ENCODE results near the gene MAFB.

The MAFB gene

GRCh38 chr20:40641809-40642208 is 47.2 kb downstream of the MAFB start:
- Histone ChIP-seq H3K27ac (ENCODE audit: low read depth, low read length, severe bottlenecking) (no peak overlapping the region), H3K36me3 (ENCODE audit: control insufficient read depth, insufficient read depth, low read length) (no peaks in the 10 kb centered on the region), H3K4me3 (ENCODE audit: extremely low read depth, insufficient read depth, low read length, poor library complexity, severe bottlenecking) (no peak overlapping the region), H3K4me1 (ENCODE audit: control insufficient read depth, insufficient read depth, low read length, poor library complexity, severe bottlenecking) (peaks cover 14% of the 10 kb centered on the region), H3K9me3 (ENCODE audit: control insufficient read depth, low read length) (no peaks in the 10 kb centered on the region)
- WGBS, 2 experiments (ENCODE audit: insufficient coverage in 2 of 2), result 79 to 81% methylated on average over 4 of the region's 4 CpGs

DNA sequence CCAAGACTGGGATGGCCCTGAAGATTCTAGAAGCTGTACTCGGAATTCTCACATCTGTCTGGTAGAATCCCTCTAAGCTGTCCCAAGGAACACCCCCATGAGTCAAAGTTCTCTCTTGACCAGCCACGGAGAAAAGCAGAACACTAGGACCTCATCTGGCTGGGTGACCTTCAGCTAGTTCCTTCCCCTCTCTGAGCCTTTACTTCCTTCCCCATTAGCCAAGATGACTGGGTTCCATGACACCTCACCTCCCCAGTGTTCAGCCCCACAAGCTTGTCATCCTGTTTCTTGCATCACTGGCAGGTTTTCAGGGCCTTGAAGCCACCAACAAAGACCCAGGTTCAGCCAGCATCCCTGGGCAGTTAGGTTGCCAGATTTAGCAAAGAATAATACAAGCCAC is 47.8 kb downstream of the MAFB start:
- H3K27ac ChIP-seq (ENCODE audit: low read depth, low read length, severe bottlenecking), result no peak overlapping the region
- WGBS, 2 experiments (ENCODE audit: insufficient coverage in 2 of 2), result 61 to 100% methylated on average over 1 to 2 of the region's 2 CpGs
- H3K9me3 ChIP-seq (ENCODE audit: control insufficient read depth, low read length), result no peaks in the 10 kb centered on the region
- no peak overlapping the region for H3K4me3 ChIP-seq (ENCODE audit: extremely low read depth, insufficient read depth, low read length, poor library complexity, severe bottlenecking)
- H3K36me3 ChIP-seq (ENCODE audit: control insufficient read depth, insufficient read depth, low read length), result no peaks in the 10 kb centered on the region
- H3K4me1 ChIP-seq (ENCODE audit: control insufficient read depth, insufficient read depth, low read length, poor library complexity, severe bottlenecking), result peaks cover 8% of the 10 kb centered on the region

DNA sequence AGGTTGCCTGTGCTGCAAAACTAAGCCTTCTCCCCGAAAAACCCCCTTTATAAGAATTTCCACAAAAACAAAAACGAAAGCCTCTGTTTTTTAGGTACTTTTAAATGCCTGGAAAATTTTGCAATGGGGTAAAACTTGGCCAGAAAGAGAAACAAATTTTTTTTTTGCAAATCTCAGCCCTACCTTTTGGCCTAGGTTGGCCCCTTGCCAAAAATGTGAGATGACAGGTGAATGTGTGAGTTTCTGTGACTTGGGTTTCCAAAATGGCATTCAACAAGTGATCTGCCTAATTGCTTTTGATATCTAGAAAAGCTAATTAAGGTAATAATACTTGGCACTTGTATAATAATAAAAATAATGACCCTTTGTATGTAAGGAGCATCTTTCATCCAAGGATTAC is 48.4 kb downstream of the MAFB start:
- Histone ChIP-seq H3K4me1 (ENCODE audit: control insufficient read depth, insufficient read depth, low read length, poor library complexity, severe bottlenecking) (peaks cover 5% of the 10 kb centered on the region), H3K4me3 (ENCODE audit: extremely low read depth, insufficient read depth, low read length, poor library complexity, severe bottlenecking) (no peak overlapping the region), H3K9me3 (ENCODE audit: control insufficient read depth, low read length) (no peaks in the 10 kb centered on the region), H3K27ac (ENCODE audit: low read depth, low read length, severe bottlenecking) (no peak overlapping the region), H3K36me3 (ENCODE audit: control insufficient read depth, insufficient read depth, low read length) (no peaks in the 10 kb centered on the region)
- 80 to 100% methylated on average over 1 of the region's 2 CpGs for WGBS, 2 experiments (ENCODE audit: insufficient coverage in 2 of 2)

DNA sequence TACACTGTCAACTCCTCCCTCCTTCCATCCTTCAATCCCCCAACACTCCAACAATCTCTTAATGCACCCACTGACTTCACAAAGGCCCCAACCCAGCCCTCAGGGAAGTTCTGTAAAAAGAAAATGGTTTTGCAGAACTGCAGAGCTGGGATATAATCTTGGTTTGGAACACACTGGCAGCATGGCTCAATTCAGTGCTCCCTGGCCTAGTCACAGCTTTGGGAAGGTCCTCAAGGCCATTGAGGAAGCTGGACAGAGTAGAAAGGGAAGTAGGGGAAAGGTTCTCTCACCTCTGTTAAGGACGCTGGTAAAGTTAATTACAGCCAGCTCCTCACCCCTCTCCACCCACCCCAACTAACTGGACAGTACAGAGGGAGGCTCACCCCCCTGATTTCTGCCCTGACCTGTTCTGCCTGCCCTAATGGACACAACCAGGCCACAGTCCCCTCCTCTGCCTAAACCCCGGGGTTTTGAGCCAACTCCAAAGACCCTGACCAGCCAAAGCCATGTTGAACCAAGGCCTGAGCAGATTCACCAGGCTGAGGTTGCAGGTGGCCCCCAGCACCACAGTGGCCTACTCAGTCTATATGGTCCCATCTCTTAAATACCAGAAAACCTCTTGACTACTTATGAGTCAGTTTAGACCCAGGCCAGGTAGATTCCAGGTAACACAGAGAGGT is 49.2 kb downstream of the MAFB start:
- Histone ChIP-seq H3K9me3 (ENCODE audit: control insufficient read depth, low read length) (no peaks in the 10 kb centered on the region), H3K27ac (ENCODE audit: low read depth, low read length, severe bottlenecking) (no peak overlapping the region), H3K36me3 (ENCODE audit: control insufficient read depth, insufficient read depth, low read length) (no peaks in the 10 kb centered on the region), H3K4me3 (ENCODE audit: extremely low read depth, insufficient read depth, low read length, poor library complexity, severe bottlenecking) (no peak overlapping the region), H3K4me1 (ENCODE audit: control insufficient read depth, insufficient read depth, low read length, poor library complexity, severe bottlenecking) (peaks cover 5% of the 10 kb centered on the region)
- 75 to 85% methylated on average over 1 of the region's 2 CpGs for WGBS, 2 experiments (ENCODE audit: insufficient coverage in 2 of 2)

DNA sequence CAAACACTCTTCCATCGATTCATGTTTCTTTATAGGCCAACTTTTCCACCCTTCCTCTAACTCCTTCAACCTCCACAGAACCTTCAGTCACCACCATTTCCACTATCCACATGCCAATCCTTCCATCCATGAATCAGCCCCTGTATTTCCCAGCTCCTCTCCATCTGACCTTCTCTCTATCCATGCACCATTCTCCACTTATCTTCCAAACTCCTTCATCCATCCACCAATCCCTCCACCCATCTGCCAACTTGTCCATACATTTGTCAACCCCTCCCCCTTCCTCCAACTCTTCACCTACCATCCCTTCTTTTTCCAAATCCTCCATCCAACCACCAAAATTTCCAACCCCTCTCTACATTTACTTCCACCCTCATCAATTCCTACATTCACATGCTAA is 49.9 kb downstream of the MAFB start:
- 64 to 69% methylated on average over 1 of the region's 1 CpG for WGBS, 2 experiments (ENCODE audit: insufficient coverage in 2 of 2)
- H3K4me3 ChIP-seq (ENCODE audit: extremely low read depth, insufficient read depth, low read length, poor library complexity, severe bottlenecking), result no peak overlapping the region
- H3K27ac ChIP-seq (ENCODE audit: low read depth, low read length, severe bottlenecking), result no peak overlapping the region
- peaks cover 3% of the 10 kb centered on the region for H3K4me1 ChIP-seq (ENCODE audit: control insufficient read depth, insufficient read depth, low read length, poor library complexity, severe bottlenecking)
- H3K9me3 ChIP-seq (ENCODE audit: control insufficient read depth, low read length), result no peaks in the 10 kb centered on the region
- H3K36me3 ChIP-seq (ENCODE audit: control insufficient read depth, insufficient read depth, low read length), result no peaks in the 10 kb centered on the region

DNA sequence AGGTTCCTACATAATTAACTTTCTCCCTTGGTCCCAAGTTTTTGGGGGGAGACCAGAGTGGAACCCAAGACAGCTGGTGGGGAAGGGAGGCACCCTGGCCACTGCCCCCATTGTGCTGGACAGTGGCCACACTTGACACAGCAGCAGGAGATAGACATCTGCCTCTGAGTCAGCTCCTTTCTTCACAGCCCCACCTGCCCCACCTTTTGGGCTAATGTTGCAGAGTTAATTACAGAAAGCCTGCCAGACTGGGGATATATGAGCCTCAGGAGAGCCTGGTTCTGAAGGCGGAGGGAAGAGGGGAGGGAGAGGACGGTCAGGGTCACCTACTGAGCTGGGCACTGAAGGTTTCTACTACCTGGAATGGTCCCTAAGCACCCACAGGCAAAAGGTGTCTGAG is 50.6 kb downstream of the MAFB start:
- no peak overlapping the region for H3K4me3 ChIP-seq (ENCODE audit: extremely low read depth, insufficient read depth, low read length, poor library complexity, severe bottlenecking)
- 73 to 89% methylated on average over 2 of the region's 2 CpGs for WGBS, 2 experiments (ENCODE audit: insufficient coverage in 2 of 2)

DNA sequence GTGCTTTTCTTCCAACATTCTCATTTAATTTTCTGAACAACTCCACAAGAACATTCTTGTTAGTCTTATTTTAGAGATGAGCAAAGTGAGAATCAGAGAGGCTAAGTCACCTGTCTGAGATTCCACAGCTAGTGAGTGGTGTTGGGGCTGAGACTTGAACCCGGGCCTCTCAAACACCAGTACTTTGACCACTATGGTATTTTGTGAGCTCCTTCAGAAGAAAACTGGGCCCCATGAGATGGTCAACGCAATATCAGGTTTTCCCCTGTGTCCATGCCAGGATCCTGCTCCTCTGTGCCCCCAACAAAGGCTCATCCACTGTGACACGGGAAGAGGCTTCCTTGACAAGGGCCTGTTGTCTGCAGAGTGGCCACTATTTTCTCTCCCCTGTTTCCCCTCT is 51.9 kb downstream of the MAFB start:
- WGBS, 2 experiments (ENCODE audit: insufficient coverage in 2 of 2), result 93 to 100% methylated on average over 3 of the region's 3 CpGs
- Histone ChIP-seq H3K4me3 (ENCODE audit: extremely low read depth, insufficient read depth, low read length, poor library complexity, severe bottlenecking) (no peak overlapping the region), H3K9me3 (ENCODE audit: control insufficient read depth, low read length) (no peaks in the 10 kb centered on the region), H3K36me3 (ENCODE audit: control insufficient read depth, insufficient read depth, low read length) (no peaks in the 10 kb centered on the region), H3K27ac (ENCODE audit: low read depth, low read length, severe bottlenecking) (no peak overlapping the region), H3K4me1 (ENCODE audit: control insufficient read depth, insufficient read depth, low read length, poor library complexity, severe bottlenecking) (no peaks in the 10 kb centered on the region)

More for the DNA sequence above, 50.6 kb downstream of the MAFB start:
- Histone ChIP-seq H3K27ac (ENCODE audit: low read depth, low read length, severe bottlenecking) (no peak overlapping the region), H3K36me3 (ENCODE audit: control insufficient read depth, insufficient read depth, low read length) (no peaks in the 10 kb centered on the region), H3K9me3 (ENCODE audit: control insufficient read depth, low read length) (no peaks in the 10 kb centered on the region), H3K4me1 (ENCODE audit: control insufficient read depth, insufficient read depth, low read length, poor library complexity, severe bottlenecking) (no peaks in the 10 kb centered on the region)

- Histone ChIP-seq H3K36me3 (ENCODE audit: control insufficient read depth, insufficient read depth, low read length) (no peaks in the 10 kb centered on the region), H3K4me1 (ENCODE audit: control insufficient read depth, insufficient read depth, low read length, poor library complexity, severe bottlenecking) (no peaks in the 10 kb centered on the region), H3K27ac (ENCODE audit: low read depth, low read length, severe bottlenecking) (no peak overlapping the region), H3K4me3 (ENCODE audit: extremely low read depth, insufficient read depth, low read length, poor library complexity, severe bottlenecking) (no peak overlapping the region), H3K9me3 (ENCODE audit: control insufficient read depth, low read length) (no peaks in the 10 kb centered on the region)
- WGBS, 2 experiments (ENCODE audit: insufficient coverage in 2 of 2), result 78 to 100% methylated on average over 1 to 2 of the region's 2 CpGs
These were observed 52.5 kb downstream of the MAFB start for GRCh38 chr20:40636486-40636885.

DNA sequence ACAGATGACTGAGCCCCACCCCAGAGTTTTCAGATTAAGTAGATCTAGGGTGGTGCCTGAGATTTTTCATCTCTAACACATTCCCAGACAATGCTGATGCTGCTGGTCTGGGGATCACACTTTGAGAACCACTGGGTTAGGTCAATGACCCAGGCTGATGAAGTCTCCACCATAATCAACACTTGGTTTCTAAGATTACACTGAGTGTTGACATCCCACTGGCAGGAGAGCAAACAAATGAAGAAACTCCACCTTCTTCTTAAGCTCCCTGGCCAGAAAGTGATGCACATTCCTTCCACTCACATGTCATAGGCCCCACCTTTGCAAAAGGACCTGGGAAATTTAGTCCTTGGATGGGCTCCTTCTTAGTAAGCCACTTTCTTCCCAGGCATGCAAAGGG is 53.1 kb downstream of the MAFB start:
- Histone ChIP-seq H3K36me3 (ENCODE audit: control insufficient read depth, insufficient read depth, low read length) (no peaks in the 10 kb centered on the region), H3K27ac (ENCODE audit: low read depth, low read length, severe bottlenecking) (no peak overlapping the region), H3K4me3 (ENCODE audit: extremely low read depth, insufficient read depth, low read length, poor library complexity, severe bottlenecking) (no peak overlapping the region), H3K4me1 (ENCODE audit: control insufficient read depth, insufficient read depth, low read length, poor library complexity, severe bottlenecking) (no peaks in the 10 kb centered on the region), H3K9me3 (ENCODE audit: control insufficient read depth, low read length) (no peaks in the 10 kb centered on the region)
